Measurements from ENCODE around the gene ADA.
"Not testable (repeated sequence)": the region's sequence is repeated elsewhere in the genome, so short reads cannot be mapped to it uniquely, and the experiment has no call there.

ADA gene

DNA sequence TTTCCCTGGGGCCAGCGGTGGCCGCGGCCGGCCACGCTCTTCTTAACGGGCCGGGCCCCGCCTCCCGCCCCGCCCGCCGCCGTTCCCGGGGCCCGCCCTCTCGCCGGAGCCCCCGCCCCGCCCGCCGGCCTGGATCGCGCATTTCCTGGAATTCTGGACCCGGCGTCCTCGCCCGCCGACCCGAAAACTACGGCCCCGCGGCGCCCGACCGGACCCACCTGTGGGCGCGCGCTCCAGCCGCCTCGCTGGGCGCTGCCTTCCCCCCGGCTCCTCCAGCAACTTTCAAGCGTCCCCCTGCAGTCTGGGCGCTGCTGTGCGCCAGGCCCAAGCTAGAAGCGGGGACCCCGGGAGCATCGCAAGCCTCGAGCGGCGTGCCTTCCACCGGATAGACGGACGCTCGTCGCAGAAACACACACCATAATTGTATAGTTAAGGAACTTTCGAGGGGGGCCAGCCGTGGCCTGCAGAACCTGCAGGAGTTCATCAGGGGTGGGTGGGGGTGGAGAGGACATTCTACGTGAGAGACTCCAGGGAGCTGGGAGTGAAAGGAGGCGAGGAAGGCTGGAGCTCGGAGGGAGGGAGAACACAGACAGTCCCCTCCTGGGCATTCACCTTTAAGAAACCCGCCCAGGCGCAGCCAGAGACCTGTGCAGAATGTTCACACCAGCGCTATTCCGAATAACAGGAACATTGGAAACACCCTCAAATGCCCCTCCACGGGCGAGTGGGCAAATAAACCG is at the start of gene ADA:
ADA (minus strand) TSS at position 16 of the 740 bp plus-strand sequence. CDS start 92 bp downstream, outside the sequence.
- no peak for DNase-seq (ENCODE audit: low read depth)

- DNase-seq (ENCODE audit: low read depth), result no peak
Measured at GRCh38 chr20:44700306-44700705, 48.8 kb upstream of the ADA start.

GRCh38 chr20:44698351-44698750 is 46.9 kb upstream of the ADA start:
- DNase-seq (ENCODE audit: low read depth), result no peak

DNA sequence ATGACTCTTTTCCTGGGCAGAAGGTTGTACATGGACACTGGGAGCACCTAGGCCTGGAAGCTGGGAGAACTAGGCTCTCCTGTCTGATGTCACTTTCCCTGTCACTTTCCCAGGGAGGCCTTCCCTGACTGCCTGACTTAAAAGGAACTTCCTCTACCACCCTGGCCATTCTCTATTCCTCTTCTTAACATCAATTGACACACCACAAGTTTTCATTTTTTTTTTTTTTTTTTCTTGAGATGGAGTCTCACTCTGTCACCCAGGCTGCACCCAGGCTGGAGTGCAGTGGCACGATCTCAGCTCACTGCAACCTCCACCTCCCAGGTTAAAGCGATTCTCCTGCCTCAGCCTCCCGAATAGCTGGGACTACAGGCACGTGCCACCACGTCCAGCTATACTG is 45.5 kb upstream of the ADA start:
- DNase-seq (ENCODE audit: low read depth), result not testable (repeated sequence)

DNA sequence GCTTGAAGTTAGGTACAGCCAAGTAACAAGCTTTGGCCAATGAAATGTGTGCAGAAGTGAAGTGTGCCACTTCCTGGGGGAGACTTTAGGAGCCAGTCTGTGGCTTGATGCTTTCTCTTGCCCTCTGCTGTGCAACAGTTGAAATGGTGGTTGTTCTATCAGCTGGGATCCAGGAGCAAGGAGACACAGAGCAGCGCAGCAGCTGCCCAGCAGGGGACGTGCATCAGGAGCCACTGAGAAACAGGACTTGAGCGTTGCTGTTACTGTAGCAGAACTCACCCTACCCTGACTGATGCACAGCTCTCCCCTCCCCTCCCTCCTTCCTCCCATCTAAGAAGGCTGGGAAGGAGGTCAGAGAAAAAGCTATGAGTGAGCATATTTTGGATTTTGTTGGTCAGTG is 44.8 kb upstream of the ADA start:
- no peak for DNase-seq (ENCODE audit: low read depth)

DNA sequence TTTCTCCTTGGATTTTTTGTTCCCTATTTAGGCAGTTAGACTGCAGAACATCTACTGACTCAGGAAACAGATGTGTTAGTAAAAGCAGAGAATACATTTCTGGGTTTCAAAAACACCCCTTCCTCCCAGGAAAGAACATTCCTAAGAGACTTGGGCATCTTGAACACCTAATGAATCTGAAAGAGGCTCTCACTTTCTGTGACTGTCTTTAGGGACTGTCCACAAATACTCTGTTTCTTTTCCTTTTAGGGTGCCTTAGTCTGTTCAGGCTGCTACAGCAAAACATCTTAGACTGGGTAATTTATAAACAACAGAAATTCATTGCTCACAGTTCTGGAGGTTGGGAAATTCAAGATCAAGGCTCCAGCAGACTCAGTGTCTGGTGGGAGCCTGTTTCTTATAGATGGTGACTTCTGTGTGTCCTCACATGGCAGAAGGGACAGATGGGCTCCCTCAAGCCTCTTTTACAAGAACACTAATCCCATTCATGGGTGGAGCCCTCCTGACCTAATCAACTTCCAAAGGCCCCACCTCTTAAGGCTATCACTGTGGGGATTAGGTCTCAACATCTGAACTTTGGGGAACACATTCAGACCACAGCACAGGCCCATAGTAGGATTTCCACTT is 44.3 kb upstream of the ADA start:
- DNase-seq (ENCODE audit: low read depth), result no peak

GRCh38 chr20:44695295-44695673 is 43.8 kb upstream of the ADA start:
- no peak for DNase-seq (ENCODE audit: low read depth)

GRCh38 chr20:44694159-44694558 is 42.7 kb upstream of the ADA start:
- DNase-seq (ENCODE audit: low read depth), result no peak

- DNase-seq (ENCODE audit: low read depth), result no peak
Measured at GRCh38 chr20:44693627-44694026, 42.1 kb upstream of the ADA start.

GRCh38 chr20:44692932-44693480 is 41.5 kb upstream of the ADA start:
- no peak for DNase-seq (ENCODE audit: low read depth)

GRCh38 chr20:44691424-44692423 is 40.2 kb upstream of the ADA start:
- no peak for DNase-seq (ENCODE audit: low read depth)

- no peak for DNase-seq (ENCODE audit: low read depth)
Measured at GRCh38 chr20:44690781-44691423, 39.4 kb upstream of the ADA start.

DNA sequence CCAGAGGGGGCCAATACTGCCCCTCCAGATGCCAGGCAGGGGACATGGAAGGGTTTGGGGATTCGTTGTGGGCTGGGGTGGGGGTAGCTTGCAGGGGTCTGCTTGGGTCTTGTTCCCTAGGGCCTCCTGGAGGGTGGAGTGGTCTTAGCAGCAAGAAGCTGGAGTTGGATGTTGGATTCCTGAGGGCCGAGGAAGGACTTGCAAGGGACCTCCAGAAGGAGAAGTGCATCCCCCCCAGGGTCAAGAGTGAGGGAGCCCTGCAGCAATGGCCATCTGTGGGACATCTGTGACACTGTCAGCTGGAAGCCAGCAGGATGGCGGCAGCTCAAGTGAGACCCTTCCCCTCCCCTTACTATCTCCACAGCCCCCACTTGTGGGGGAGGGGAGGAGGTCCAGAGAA is 38.3 kb upstream of the ADA start:
- no peak for DNase-seq (ENCODE audit: low read depth)

DNA sequence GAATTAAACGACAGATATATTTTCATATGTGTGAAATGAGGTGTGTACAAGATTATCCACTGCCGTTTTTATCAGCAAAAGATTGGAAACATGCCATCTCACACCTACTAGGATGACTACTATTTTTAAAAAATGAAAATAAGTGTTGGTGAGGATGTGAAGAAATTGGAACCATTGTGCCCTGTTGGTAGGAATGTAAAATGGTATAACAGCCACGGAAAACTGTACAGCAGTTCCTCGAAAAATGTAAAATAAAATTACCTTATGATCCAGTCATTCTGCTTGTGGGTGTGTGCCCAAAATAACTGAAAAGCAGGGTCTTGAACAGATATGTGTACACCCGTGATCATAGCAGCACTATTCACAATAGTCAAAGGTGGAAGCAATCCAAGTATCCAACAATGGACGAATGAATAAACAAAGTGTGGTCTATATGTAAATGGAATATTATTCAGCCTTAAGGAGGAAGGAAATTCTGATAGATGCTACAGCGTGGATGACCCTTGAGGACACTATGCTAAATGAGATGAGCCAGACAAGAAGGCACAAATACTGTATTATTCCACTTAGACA is 36.6 kb upstream of the ADA start:
- no peak for DNase-seq (ENCODE audit: low read depth)

GRCh38 chr20:44686934-44687333 is 35.4 kb upstream of the ADA start:
- no peak for DNase-seq (ENCODE audit: low read depth)

DNA sequence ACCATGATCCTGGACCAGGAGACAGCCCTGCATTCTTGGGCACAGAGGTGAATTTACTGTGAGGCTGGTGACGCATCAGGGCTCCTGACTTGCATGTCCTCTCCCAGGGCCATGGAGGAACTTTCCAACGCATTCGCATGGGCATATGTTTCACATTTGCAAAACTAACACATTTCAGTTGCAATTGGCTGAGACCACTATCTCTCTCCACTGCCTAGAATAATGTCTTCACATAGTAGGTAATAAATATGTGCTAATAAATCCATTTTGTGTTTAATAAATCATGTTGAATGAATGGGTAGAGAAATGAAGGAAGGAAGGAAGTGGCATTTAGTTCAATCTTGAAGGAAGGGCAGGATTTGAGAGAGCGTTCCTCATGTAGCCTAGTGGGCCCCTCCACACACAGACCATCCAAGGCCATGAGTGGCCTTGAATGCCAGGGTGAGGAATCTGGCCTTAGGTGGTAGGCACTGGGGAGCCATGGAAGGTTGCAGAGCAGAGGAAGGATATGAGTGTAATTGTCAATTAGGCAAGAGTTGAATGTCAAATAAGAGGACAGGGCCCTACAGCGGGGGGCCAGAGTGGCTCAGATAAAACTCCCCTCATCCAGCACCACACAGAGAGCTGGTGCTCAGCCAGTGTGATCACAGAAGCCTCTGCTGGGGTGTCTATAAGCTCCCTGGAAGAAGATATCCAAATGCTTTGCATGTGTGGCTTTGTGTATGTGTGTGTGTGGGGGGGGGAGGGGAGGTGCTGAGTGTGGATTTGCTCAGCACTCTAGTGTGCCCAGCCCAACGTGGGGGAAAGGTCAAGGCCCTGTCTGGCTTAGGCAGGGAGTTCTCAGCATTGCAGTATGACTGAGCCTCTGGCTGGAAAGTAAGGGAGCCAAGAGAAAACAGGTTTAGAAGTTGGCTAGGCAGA is 32.8 kb upstream of the ADA start:
- no peak for DNase-seq (ENCODE audit: low read depth)

DNA sequence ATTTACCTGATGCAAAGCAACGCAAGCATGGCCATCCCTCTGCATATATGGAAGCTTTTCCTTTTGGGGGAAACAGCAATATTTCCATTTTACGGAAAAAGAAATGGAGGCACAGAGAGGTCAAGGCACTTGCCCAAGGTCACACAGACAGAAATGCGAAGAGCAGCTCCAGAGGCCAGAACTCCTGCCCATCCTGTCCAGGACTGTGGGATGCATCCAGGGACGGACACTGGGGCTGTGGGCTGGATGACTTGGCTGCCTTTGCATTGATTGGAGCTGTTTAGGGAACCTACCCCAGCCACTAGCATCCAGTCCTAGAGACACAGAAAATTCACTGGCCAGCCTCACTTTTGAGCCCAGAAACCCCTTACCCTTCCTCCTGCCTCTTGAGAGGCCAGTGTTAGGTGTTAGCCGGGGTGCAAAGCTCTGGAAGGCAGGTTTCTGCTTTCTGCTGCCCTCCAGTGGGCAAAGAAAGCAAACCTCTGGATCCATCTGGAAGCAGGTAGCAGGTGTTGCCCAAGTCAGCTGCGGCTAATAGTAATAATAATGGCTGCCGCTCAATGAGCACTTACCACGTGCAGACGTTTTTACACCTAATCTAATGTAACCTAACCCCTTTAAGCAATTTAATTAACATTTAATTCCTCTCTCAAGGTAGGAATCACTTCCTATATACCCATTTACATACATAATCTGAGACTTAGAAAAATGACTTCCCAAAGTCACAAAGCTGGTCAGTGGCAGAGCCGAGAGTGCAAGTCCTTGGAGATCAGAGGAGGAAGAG is 32.0 kb upstream of the ADA start:
- peak; percentile 7 for DNase-seq (ENCODE audit: low read depth)

DNA sequence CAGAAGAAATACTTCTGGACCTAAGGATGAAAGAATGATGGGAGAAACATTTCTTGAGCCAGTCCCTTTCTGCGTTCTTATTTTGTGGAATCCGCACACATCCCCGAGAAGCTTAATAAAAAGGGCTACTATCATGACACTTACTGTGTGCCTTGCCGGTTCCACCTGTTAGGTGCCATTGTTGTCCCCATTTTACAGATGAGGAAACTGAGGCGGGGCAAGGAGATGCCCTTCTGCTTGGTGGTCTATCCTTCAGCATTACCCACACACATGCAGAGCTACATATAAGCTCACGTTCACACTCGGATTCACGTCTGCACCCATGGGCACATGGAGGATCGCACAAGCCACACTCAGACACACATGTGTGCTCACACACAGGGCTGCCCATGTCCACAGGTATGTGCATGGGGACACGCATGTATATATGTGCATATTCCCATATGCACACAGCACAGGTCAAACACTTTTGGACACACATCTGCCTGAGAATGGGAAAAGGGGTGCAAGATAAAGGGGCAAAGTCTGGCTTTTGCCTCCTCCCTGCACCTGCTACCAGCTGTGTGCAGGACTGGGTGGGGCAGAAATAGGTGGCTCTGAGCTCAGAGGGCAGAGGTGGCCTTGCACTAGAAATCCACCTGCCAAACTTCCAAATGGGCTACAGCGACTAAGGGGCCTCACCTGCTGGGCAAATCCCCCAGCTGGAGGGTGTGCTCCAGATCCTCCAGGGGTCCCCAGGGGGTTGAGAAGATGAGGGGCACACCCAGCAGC is 30.5 kb upstream of the ADA start:
- DNase-seq (ENCODE audit: low read depth), result no peak

Measured in stimulated activated CD8-positive, alpha-beta memory T cell treated with anti-CD3 and anti-CD28 coated beads, Interleukin-7, amount 100 ng/mL, for 24 hours (primary cell).